NCI-H2081 treated with DMSO at 0.1 percent for 48 hours (cell line): ENCODE data around the gene MLLT3.

Source experiments
- DNase-seq: peaks from one replicate; lab custom pipeline; 2025; lab: John Stamatoyannopoulos, UW

Gene MLLT3

DNA sequence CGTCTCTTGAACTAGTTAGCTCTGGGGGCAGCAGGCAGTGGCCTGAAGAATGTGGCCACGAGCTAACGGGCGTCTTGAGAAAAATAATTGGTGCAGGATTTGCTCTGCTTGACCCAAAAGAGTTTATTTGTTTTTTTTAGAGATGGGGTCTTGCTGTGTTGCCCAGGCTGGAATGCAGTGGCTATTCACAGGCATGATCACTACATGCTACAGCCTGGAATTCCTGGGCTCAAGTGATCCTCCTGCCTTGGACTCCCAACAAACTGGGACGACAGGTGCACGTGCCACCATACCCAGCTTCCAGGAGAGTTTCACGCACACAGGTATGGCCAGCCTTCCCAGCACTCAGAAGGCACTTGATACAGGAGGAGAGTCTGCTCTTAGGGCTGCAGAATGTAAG is 203.8 kb downstream of the MLLT3 start:
- DNase-seq = no peak

DNA sequence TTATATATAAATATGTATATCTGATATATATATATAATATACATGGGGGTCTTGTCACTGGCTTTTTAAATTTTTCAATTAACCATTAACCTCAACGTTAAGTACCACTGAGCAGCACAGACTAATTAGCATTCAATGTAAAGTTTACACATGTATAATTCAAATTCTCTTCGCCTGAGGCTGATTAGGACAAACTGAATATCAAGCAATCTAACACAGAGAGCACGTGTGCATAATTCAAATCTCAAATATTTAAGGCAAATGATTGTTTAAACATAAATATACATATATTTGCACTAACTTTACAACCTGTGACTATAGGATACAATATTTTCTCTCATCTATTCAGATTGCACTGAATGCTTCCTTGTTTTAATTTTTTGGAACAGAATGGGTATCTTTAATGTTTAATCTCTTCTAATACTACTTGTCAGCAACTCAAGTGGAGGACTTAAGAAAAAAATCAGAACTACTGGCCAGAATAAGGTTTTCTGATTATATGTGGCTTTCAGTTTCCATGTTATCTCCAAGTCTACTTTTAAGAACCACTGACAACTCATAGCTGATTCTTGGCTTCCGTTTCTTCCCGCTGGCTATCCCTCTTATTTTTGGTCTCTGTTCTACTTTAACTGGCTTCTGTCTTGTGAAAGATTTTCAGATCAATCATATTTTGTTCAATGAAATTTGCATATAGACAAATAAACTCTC is 204.8 kb downstream of the MLLT3 start:
- no peak for DNase-seq

DNA sequence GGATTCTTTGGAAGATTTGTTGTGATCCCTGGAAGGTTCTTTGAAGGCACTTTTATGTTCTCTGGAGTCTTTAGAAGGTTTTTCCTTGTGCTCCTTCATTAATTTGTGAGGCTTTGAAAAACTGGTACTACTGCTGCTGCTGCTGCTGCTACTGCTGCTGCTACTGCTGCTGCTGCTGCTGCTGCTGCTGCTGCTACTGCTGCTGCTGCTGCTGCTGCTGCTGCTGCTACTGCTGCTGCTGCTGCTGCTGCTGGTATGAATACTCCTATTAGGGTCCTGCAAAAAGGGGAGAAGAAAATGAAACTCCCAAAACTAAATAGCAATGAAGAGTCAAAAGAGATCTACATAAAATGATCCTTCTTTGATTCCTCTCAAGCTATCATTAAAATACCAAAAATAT is 208.1 kb downstream of the MLLT3 start:
- no peak for DNase-seq

DNA sequence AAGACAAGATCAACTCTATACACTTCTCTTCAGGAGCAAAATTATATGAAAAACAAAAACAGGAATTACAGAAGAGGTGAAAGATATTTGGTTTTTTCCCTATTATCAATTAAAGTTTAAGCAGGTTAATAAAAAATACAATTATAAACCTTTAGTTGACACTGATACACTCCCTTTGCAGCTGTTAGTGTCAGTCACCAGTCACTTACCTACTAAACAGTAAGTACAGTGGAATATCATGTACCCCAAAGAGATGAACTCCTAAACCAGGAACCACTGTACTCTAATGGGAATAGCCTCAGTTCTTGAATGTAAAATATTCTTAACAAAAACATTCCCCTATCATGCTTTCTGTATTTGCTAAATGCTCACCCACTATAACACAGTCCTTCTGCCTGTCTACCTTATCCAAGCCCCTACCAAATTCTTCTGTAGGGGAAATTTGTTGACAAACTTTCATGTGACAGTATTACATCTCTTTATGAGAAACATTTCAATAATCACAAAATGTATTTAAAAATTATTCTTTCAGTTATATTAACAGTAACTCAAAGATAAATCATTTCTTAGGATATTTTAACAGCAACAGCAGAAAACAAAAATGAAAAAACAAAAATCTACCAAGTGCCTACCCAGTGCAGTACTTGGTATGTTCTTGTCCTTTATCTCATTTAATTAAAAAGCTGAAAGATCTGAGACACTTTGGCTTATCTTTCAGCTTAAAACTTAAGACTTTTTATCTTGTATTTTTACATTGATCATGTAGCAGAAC is 212.8 kb downstream of the MLLT3 start:
- no peak for DNase-seq

DNA sequence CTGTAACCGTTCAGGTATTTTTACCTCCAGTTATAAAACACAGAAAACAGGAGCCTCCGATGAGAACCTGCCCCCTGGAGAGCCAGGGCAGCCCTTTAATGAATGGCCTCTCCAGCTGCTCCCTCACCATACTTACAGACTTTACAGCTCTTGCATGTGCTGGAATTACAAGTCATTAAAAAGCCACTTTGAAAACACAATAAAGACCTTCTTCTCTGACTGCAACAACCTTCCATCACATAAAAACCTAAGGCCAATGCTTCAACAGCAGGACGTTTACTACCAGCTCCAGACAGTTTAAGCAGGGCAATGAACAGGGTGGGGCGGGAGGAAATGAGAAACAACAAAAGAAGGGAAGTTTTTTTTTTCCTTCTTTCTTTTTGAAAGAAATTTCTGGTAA is 213.8 kb downstream of the MLLT3 start:
- no peak for DNase-seq

DNA sequence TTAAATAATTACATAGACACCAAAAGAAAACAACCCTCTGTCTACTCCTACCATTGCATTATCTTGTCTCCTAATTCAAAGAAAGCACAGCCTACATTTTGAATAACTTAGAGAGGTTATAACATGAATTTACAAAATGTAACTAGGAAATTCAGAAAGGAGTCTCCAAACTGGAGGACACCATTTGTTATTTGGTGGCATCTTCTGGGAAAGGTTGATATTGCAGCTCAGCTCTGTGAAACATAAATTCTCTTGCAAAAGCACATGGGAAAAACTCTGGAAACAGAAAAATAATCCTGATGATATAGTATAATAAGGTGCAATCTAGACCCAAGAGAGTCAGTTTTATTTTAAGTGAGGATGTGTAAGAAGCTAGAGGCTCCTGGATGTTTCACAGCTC is 215.3 kb downstream of the MLLT3 start:
- no peak for DNase-seq

DNA sequence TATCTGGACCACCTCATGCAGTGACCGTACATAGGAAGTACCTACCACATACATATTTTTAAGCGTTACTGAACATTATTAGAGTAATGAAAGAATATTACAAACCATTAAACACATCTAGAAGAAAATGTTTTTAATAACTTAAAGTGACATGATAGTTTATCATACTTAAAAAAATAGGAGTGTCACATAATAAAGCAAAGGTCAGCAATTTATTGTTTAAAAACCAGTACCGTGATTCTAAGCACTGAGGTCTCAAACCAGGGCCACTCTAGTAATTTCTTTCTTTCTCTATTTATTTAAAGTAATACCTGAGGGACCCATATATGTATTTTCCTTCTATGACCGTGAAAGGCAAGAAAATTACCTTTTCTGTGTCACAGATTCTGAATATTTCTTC is 216.0 kb downstream of the MLLT3 start:
- no peak for DNase-seq

DNA sequence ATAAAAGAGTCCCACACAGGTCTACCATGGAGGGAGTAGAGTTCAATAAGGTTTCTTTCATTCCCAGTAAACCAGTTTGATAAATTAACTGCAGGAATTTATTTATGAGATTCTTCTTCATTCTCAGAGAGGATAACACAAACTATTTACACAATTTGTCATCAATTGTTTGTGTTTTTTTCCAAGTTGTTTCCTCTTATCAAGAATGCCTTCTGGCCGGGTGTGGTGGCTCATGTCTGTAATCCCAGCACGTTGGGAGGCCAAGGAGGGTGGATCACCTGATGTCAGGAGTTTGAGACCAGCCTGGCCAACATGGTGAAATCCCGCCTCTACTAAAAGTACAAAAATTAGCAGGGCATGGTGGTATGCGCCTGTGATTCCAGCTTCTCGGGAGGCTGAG is 216.7 kb downstream of the MLLT3 start:
- DNase-seq = no peak

DNA sequence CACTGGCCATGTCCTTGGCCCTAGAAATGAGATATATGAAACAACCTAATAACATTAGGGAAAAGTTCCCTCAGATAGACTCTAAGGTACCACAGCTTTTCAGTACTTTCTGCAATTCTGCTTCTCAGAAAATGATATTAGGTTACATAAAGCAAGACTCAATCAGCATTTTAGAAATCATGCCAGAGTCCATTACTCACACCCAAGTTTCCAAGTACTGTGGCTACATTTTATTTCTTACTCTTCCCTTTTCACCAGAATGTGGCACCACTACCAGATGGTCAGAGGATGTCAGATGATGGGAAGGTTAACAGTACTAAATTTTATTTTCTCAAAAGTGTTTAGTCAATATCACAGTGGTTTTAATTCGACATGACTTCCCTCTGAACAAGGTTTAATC is 217.2 kb downstream of the MLLT3 start:
- no peak for DNase-seq

DNA sequence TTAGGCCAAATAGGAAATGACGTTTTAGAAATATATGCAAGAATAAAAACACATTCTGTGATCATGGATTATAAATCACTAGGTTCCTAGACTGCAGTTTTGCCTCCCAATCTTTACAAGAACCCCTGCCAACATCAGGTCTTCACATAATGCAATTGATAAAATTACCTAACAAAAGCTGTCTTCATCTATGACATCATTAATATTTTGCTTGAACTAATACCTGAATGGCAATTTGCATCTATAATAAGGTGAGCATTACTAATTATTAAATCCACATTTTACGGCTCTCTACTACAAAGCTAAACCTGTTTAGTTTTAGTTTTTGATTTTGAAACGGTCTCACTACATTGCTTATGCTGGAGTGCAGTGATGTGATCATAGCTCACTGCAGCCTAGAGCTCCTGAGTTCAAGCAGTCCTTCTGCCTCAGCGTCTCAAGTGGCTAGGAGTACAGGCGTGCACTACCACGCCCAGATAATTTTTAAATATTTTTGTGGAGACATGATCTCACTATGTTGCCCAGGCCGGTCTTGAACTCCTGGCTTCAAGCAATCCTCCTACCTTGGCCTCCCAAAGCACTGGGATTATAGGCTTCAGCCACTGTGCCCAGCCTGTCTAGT is 218.0 kb downstream of the MLLT3 start:
- DNase-seq = no peak

DNA sequence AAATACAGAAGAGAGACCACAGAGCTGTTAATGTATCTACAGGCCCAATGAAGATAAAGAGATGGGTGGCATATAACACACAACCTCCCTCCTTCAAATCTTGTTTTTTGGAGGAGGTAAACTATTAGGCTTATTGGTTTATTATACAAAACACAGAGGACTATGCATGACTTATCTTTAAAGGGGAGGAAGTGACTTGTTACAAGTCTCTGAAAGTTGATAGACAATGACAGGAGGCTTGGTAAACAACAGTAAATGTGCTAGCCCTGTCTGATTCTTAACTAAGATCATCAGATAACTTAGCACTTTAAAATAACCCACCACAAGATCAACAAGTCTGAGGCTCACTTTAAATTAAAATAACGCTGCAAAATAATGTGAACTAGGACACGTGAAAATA is 219.0 kb downstream of the MLLT3 start:
- DNase-seq = no peak

DNA sequence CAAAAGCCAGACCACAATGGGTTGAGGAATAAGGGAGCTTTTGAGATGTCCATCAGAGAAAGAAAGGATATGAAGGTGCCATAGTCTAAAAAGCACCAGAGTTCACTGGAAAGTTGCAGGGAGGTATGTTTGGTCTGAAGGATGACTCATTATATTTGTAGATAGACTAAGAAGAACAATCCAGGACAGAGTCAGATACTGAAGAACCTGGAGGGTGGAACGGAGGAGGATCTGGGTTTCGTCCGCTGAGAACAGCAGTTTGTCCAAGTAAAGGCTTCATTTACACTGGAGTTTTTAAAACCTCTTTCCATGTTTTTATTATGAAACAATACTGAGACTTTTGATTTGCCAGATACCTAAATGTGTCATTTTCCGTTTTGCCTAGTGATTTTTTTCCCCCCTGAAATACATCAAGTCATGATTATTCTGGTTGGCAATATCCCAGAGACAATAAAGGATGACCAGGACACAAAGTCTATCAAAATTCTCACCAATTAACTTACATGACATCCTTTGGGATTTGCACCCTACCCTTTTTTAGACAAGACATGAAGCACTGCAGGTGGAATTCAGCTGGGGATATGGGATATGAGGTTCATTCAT is 219.9 kb downstream of the MLLT3 start:
- DNase-seq = no peak

DNA sequence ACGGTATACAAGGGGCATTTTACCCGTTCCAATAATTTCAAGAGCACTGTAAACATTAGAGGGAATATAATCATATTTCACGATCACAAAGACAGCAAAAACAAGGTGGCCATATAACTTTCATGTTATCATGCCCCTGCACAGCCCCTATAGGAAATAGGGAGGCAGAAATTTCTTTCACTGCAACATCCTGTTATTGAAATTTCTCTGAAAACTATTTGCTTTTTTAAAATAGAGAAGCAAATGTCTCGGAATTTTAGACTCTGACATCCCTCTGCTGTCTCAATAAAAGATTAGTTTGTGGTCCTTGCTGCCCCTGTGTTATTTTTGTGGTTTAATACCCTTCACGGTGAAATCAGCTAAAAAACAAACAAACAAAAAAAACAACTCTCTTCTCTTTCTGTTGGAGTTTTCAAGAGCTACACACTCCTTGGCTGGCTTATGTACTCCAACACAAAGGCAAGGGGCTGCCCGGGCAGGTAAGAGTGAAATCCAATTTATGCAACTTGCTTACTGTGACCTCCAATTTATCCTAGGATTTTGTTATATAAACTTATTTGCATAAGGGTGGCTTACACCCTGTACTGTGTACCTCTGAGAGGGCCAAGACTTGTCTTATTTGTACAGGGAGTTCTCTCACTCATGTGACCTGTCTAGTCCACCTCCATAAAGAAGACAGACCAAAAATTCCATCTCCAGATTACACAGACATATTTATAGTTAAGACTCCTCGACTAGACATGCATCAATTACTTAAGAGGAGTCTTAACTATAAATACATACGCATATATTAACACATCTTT is 223.6 kb downstream of the MLLT3 start:
- no peak for DNase-seq

DNA sequence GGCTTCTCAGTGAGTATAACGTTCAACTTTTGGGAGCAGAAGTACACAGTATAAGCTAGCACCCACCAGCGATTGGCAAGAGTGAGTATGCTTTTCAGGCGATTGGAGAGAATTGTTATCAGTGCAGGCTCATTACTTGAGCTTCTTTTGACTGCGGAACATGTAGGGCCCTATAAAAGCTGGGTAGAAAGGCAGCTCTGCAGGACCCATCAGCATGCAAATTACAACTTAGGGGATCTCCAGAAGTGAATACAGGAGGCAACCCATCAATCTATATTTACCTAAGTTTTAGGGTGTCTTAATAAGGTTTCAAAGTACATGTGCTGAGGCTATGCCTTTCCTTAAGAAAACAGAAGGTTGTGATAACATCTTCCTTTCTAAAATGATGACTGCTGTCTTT is 225.0 kb downstream of the MLLT3 start:
- DNase-seq = no peak

DNA sequence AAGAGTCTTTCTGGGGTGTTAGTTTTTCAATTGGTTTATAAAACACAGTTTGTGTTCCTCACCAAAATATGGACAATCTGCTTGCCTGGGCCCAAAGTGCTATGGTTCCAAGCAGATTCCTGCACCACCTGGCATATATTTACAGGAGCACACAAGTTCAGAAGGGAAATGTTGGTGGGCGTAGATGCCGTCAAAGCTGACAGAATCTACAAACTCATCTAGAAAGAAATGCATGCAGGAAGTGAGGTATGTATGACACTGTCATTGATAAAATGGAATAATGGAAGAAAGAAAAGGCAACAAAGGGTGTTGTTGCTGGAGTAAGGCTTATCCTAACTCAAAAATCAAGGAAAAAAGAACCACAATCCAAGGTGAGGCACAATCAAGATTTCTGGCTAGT is 225.8 kb downstream of the MLLT3 start:
- DNase-seq = no peak

DNA sequence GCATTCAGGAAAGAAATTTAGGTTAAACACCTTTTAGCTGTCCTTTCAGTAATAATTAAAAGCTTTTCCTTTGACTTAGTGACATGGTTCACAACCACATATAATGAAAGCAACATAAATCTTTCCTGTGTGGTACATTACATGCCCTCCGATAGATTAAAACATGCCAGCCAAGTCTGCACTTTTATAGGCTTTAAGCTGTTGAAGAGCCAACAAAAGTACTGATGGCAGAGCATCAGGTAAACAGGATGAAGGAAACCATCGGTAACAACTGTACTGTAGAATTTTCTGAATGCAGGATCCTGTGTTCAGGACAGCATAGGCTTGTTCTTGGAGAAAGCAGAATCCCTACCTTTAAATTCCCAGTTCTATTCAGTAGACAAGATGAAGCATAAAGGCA is 226.6 kb downstream of the MLLT3 start:
- DNase-seq = no peak

DNA sequence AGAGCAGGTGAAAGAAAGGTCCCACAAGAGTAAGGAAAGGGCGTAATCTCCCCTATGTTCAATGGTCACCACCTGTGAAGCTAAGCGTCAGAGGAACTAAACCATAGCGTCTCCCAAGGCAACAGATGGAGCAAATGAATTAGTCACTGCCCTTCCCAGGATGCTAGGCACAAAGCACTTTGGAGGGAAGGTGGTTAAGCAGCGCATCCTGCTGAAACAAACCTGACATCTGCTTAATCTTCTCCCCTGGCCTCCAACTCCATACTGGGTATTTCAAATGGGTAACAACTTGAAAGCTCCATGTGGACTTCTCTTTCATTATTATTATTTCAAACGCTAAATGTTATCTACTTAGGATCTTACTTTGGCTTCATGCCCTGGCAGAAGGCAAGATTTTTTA is 227.3 kb downstream of the MLLT3 start:
- no peak for DNase-seq

DNA sequence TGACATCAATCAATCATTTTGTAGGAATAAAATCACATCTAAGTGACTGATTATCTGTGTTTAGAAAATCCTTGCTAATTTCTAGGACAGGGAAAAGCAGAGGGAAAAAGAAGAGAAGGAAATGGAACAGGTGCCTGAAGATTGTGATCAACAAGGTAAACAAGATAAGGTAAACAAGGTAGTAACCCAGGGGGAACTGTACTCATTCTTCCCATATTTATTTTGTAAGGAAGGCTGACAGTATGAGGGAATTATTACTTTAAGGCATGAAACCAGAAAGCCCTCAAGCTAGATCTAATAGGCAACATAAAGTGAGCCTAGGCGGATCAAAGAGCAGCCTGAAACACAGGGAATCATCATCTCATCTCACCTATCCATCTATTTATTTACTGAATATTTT is 231.1 kb downstream of the MLLT3 start:
- DNase-seq = no peak

DNA sequence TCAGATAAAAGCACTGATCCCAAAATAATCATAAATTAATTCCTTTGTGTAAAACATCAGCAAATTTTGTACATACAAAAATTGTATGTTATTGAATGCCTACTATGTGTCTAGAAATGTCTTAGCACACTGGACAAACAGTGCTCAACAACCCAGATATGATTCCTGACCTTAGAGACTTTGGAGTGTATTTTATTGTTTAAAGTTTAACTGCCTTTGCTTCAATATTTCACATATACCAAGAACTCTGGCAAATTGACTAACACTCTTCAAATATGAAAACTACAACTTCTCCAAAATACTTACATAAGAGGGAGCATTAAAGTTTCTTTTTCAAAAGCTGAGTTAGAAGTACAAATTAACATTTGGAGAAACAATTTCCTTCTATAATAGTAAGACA is 231.9 kb downstream of the MLLT3 start:
- no peak for DNase-seq

DNA sequence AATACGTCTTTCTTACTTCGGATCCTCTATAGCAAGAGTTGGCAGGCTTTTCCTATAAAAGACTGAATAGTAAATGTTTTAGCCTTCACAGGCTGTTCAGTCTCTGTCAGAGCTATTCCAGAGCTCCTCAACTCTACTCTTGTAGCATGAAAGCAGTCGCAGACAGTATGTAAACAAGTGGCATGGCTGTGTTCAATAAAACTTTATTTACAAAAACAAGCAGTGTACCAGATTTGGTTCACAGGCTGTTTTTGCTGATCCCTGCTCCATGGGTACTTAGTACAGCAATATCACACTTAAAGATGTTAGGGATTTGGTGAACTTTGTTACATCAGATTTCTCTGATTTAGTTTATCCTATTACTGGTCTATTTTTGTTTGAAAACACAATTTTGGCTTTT is 235.2 kb downstream of the MLLT3 start:
- no peak for DNase-seq

DNA sequence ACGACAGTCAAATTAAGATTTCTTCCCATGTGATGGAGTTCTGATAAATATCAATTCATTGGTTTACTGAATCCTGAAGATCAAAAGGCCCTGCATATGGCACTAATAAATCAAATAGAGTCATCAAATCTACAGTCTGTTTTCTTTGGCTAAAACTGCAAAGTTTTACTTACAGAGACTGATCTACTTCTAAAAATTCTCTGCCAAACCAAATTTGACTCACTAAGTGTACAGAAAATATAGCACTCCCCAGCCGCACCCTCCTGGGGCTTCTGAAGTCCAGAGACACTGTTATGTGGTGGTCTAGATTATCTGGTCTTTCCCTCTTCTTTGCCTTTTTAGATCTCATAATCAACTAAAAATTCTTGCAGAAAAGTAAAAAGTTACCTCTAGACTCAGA is 237.7 kb downstream of the MLLT3 start:
- no peak for DNase-seq

DNA sequence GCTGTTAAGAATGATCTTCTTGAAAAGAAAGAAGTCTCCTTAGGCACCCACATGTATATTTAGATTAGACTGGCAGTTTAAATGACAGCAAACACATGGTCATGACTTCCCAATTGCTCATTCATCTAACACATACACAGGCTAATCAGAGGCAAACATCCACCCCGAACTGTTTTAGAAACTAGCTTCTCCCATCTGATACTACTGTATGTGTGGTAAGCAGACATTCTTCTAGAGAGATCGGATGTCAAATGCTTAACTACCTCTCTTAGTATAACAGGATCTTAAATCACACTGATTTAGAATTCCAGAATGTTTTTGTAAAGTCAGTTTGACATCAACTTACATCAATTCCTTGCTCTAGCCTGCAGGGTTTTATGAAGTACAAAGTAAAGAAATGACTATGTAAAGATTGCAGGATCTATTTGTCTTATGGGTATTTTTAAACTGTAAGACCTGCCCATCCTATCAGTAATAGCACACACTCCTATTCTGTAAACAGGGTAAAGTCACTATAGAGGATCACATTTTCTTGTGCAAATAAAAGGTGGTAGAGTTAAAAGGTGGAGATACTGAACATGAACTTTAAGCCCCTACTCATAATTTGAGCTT is 239.7 kb downstream of the MLLT3 start:
- DNase-seq = no peak
